Measurements from ENCODE around the gene EYS.

EYS gene

DNA sequence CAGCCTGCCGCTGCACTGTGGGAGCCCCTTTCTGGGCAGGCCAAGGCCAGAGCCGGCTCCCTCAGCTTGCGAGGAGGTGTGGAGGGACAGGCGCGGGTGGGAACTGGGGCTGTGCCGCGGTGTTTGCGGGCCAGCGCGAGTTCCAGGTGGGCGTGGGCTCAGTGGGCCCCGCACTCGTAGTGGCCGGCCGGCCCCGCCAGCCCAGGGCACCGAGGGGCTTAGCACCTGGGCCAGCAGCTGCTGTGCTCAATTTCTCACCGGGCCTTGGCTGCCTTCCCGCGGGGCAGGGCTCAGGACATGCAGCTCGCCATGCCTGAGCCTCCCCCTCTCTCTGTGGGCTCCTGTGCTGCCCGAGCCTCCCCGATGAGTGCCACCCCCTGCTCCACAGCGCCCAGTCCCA lies 1683.3 kb downstream of the EYS start:
- TF ChIP-seq, protein P1, sequence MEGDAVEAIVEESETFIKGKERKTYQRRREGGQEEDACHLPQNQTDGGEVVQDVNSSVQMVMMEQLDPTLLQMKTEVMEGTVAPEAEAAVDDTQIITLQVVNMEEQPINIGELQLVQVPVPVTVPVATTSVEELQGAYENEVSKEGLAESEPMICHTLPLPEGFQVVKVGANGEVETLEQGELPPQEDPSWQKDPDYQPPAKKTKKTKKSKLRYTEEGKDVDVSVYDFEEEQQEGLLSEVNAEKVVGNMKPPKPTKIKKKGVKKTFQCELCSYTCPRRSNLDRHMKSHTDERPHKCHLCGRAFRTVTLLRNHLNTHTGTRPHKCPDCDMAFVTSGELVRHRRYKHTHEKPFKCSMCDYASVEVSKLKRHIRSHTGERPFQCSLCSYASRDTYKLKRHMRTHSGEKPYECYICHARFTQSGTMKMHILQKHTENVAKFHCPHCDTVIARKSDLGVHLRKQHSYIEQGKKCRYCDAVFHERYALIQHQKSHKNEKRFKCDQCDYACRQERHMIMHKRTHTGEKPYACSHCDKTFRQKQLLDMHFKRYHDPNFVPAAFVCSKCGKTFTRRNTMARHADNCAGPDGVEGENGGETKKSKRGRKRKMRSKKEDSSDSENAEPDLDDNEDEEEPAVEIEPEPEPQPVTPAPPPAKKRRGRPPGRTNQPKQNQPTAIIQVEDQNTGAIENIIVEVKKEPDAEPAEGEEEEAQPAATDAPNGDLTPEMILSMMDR (IDR thresholded peaks at IDR 0.05), result no peak
- H3K4me3 ChIP-seq, result no peak overlapping the region
- DNase-seq (ENCODE audit: low spot score), result no peak
- no peak overlapping the region for H3K27ac ChIP-seq

DNA sequence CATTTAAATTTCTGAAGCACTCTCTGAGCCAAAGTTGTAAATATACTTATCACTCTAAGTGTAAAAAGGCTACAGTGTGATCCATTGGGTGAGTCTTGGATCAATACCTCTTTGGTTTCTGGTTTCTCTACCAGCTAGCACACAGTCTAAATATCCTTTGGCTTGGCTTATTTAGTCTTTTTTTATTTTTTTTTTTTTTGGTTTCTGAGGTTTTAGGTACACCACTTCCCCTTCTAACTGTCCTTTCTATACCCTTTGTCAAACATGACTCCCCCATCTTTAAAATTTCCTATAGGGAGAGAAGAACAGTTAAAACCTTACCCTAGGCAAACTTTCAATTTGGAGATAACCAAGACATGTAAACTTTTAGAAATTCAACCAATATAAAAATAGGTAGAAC lies 1692.4 kb downstream of the EYS start:
- DNase-seq (ENCODE audit: low spot score), result no peak
- Histone ChIP-seq H3K27ac (no peak overlapping the region), H3K4me3 (no peak overlapping the region)
- TF ChIP-seq, protein P1 (IDR thresholded peaks at IDR 0.05), result no peak

DNA sequence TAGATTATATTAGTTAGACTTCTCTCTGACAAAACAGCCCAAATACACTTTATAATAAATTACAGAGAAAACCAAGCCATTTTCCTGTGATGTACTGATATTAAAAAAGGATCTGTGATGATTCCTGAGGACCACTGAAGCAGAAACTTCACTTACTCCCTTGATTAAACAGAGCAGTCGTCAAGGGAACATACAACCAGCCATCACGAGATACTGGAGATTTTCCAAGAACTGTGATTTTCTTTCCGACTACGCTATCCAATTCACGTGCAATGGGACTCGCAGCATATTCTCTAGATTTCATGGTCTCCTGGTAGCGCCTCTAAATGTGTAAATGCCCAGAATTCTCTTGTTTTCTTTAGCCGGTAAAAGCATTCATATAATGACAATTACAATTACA lies 1694.0 kb downstream of the EYS start:
- no peak for DNase-seq (ENCODE audit: low spot score)
- Histone ChIP-seq H3K4me3 (no peak overlapping the region), H3K27ac (no peak overlapping the region)
- TF ChIP-seq, protein P1 (IDR thresholded peaks at IDR 0.05), result no peak

DNA sequence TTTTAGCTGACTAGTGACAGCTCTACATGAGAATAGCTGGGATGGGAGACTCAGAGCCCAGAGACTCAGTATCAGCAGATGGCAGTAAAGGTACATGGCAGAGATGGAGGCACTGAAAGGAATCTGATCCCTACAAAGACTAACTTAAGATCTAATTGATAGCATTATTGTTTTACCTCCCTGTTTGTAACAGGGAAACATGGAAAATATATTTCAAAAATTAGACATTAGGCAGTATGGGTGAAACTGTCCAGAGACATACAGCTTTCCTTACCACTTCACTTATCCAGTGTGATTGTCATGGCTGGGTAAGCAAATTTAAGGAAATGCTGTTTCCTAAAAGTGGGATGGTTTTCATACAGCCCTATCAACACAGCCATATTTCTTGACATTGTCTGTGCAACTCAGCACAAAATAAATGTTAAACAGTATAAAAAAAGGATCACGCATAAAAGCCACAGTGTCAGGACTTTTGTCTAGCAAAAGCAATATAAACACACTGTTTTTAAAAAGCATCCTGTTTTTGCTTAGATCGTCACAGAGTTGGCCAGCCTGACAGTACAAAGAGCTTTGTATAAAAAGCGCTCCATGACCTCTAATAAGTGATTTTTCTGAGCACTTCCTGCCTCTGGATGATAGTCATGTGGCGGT lies 1694.5 kb downstream of the EYS start:
- no peak overlapping the region for H3K4me3 ChIP-seq
- no peak overlapping the region for H3K27ac ChIP-seq
- DNase-seq (ENCODE audit: low spot score), result no peak
- TF ChIP-seq, protein P1 (IDR thresholded peaks at IDR 0.05), result no peak

DNA sequence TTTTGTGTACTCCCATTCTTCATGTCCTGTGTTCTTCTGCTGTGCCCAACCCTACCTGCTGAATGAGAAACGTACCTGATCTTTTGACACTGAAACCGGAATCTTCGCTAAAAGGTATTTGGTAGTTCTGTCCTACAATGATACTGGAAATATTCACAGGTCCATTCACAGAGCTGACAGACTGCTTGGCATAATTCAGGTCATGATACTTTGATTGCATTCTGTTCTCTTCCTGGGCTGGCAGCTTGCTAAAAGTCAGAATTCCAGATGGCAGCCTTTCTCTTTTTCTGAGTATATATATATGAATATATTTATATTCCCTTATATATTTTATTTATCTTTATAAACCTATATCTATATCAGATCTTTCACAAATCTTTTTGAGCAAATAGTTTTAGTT lies 1696.4 kb downstream of the EYS start:
- Histone ChIP-seq H3K27ac (no peak overlapping the region), H3K4me3 (no peak overlapping the region)
- no peak for DNase-seq (ENCODE audit: low spot score)
- TF ChIP-seq, protein P1 (IDR thresholded peaks at IDR 0.05), result no peak

DNA sequence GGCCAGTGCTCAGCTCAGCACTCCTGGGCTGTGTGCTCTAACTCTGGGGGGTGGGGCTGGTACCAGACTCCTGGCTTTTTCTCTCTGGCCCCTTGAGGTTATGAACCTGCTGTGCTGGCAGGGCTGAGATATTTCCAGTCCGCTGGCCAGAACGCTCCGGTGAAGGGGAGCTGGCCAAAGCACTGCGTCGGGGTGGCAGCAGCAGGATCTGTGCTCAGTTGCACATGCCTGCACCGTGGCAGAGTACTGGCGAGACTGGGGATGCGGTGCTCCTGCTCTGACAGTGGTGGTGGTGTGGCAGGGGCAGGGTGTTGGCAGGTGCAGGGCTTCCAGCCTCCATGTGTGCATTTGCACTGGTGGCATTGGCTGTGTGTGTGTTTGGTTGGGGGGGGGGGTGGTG lies 1697.0 kb downstream of the EYS start:
- Histone ChIP-seq H3K27ac (no peak overlapping the region), H3K4me3 (no peak overlapping the region)
- DNase-seq (ENCODE audit: low spot score), result no peak
- TF ChIP-seq, protein P1 (IDR thresholded peaks at IDR 0.05), result no peak

DNA sequence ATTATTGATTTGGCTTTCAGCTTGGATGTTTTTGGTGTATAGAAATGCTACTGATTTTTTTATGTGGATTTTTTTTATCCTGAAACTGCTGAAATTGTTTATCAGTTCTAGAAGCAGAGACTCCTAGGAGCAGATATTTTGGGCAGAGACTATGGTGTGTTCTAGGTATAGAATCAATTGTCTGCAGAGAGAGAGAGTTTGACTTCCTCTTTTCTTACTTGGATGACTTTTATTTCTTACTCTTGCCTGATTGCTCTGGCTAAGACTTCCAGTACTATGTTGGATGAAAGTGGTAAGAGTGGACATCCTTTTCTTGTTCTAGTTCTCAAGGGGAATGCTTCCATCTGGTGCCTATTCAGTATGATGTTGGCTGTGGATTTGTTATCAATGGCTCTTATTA lies 1700.8 kb downstream of the EYS start:
- TF ChIP-seq, protein P1 (IDR thresholded peaks at IDR 0.05), result no peak
- Histone ChIP-seq H3K27ac (no peak overlapping the region), H3K4me3 (no peak overlapping the region)
- DNase-seq (ENCODE audit: low spot score), result no peak
